Measurements from ENCODE around the gene LRGUK. TPM values are rescaled to one million over a fixed set of nuclear protein-coding genes. Genes with fewer than 3 reads are reported as not detected.

The LRGUK gene
- total and polyA plus RNA-seq, 2 of the 8 experiments (the other 6 are each of a cell fraction or from before 2014, with no cell fraction given): 1.5 to 3.6 TPM

- Histone ChIP-seq H3K9ac (replicated peaks in 1 of 4; ENCODE audit: extremely low read depth in 1 of 4, low read depth in 3 of 4, low read length in 3 of 4) (no peak overlapping the region), H4K91ac (replicated peaks; ENCODE audit: insufficient read length, low read length) (no peak overlapping the region), H3K23me2 (ENCODE audit: low read depth, low read length) (no peaks in the 10 kb centered on the region; the same call in 1 of the 2 replicates), H3K79me2 (ENCODE audit: control insufficient read depth in 1 of 2, insufficient read depth in 2 of 2, low read length in 2 of 2) (no peaks in the 10 kb centered on the region), H2BK120ac (replicated peaks; ENCODE audit: low read depth, low read length) (no peak overlapping the region), H3K4me1 (replicated peaks in 1 of 4; ENCODE audit: control insufficient read depth in 3 of 4, insufficient read depth in 4 of 4, low read length in 3 of 4) (no peaks in the 10 kb centered on the region; a peak in 1 of 7 replicates), H3K23ac (ENCODE audit: insufficient read length) (no peak overlapping the region), H3K4me3 (ENCODE audit: extremely low read depth in 1 of 4, insufficient read depth in 2 of 4, low read depth in 3 of 4, low read length in 4 of 4) (no peak overlapping the region), H2AFZ (ENCODE audit: low read length) (no peak overlapping the region), H3K36me3 (ENCODE audit: control insufficient read depth in 2 of 4, insufficient read depth in 4 of 4, low read length in 3 of 4) (no peaks in the 10 kb centered on the region), H3K56ac (replicated peaks; ENCODE audit: insufficient read length, low read depth, low read length) (no peak overlapping the region), H3K4me2 (ENCODE audit: insufficient read depth in 1 of 2, low read depth in 2 of 2, low read length in 2 of 2) (no peak overlapping the region), H3K14ac (ENCODE audit: insufficient read length) (no peak overlapping the region), H3K4ac (replicated peaks; ENCODE audit: insufficient read length, low read depth, low read length) (no peak overlapping the region), H3K18ac (ENCODE audit: extremely low read depth, low read length) (no peak overlapping the region), H4K20me1 (replicated peaks in 1 of 2; ENCODE audit: control insufficient read depth in 1 of 2, insufficient read depth in 2 of 2, low read length in 2 of 2) (no peaks in the 10 kb centered on the region), H2BK12ac (ENCODE audit: low read depth, low read length) (no peak overlapping the region), H3K79me1 (ENCODE audit: low read depth, low read length) (no peaks in the 10 kb centered on the region), H2BK20ac (ENCODE audit: low read length) (no peak overlapping the region), H2BK5ac (ENCODE audit: low read depth, low read length) (no peak overlapping the region), H3K27me3 (replicated peaks in 1 of 4; ENCODE audit: control insufficient read depth in 3 of 4, extremely low read depth in 1 of 4, insufficient read depth in 3 of 4, low read length in 3 of 4) (no peaks in the 10 kb centered on the region), H4K5ac (ENCODE audit: insufficient read length, low read depth, low read length) (no peak overlapping the region), H2AK5ac (ENCODE audit: low read depth, low read length) (no peak overlapping the region), H4K8ac (ENCODE audit: extremely low read depth, insufficient read depth, low read length) (no peak overlapping the region), H3K27ac (ENCODE audit: low read depth, low read length) (no peak overlapping the region), H3K9me3 (ENCODE audit: insufficient read depth in 2 of 2, low read depth in 1 of 2, low read length in 1 of 2) (no peaks in the 10 kb centered on the region), H2BK15ac (ENCODE audit: low read length) (no peak overlapping the region)
- ChIA-PET CTCF (ENCODE audit: partially characterized antibody) (interaction anchor here (0.9 to 2.2 kb wide), 4 partner anchors 14 to 322 kb away, joined by 3 to 5 read pairs (median 4); no protein-coding TSS in a partner anchor), POLR2A (ENCODE audit: partially characterized antibody) (no interaction called here)
- FAIRE-seq: no peak
- WGBS, 2 experiments (ENCODE audit: extremely low coverage in 1 of 2, insufficient coverage in 1 of 2, insufficient read length in 1 of 2, insufficient replicate concordance in 2 of 2, low coverage in 1 of 2, low lambda C conversion rate in 2 of 2, missing lambda C conversion rate in 1 of 2): 94% methylated on average over 4 of the region's 4 CpGs; no CpG with 5 or more reads in 1 of the 2 experiments
- DNase-seq (ENCODE audit: low read depth in 1 of 2, low spot score in 2 of 2): no peak
- TF ChIP-seq GTF2F1 (IDR thresholded peaks at IDR 0.05; ENCODE audit: borderline replicate concordance, low read depth, low read length) (no peak), EP300 (IDR thresholded peaks at IDR 0.05; ENCODE audit: borderline replicate concordance in 1 of 2, low read depth in 2 of 2, low read length in 2 of 2) (no peak), GABPA (IDR thresholded peaks at IDR 0.05; ENCODE audit: borderline replicate concordance, insufficient read depth, low read length) (no peak), KDM1A (IDR thresholded peaks at IDR 0.05; ENCODE audit: borderline replicate concordance, low read length) (no peak), SAP30 (IDR thresholded peaks at IDR 0.05; ENCODE audit: insufficient read depth, insufficient replicate concordance, low read length) (no peak), ATF2 (IDR thresholded peaks at IDR 0.05; ENCODE audit: low read length) (no peak), SP2 (IDR thresholded peaks at IDR 0.05; ENCODE audit: low read length) (no peak), USF2 (IDR thresholded peaks at IDR 0.05; ENCODE audit: low read length) (no peak), POLR2AphosphoS5 (IDR thresholded peaks at IDR 0.05; ENCODE audit: low read depth, low read length) (no peak), HDAC2 (IDR thresholded peaks at IDR 0.05; ENCODE audit: borderline replicate concordance in 1 of 2, low read depth in 2 of 2, low read length in 2 of 2) (no peak), EZH2 (IDR thresholded peaks at IDR 0.05; ENCODE audit: low read depth, low read length, severe bottlenecking) (no peak)
Observed at GRCh38 chr7:134176037-134176350, 48.9 kb downstream of the LRGUK start.
